SK-N-SH (cell line): ENCODE results near the gene MPO. TPM values are rescaled to one million over a fixed set of nuclear protein-coding genes. Genes with fewer than 3 reads are reported as not detected.

Source experiments
- CTCF ChIA-PET: fragments of 300-600, 350-600 bp; formaldehyde crosslinking; extraction: SDS; loops from one replicate; lab custom pipeline; 2021; lab: Yijun Ruan, JAX
- POLR2A ChIA-PET: fragments of 350-600 bp; sonication (Branson Sonifier 250); formaldehyde crosslinking; extraction: SDS; loops from one replicate; lab custom pipeline; 2020; ENCODE audit warnings: antibody characterized with exemption, inconsistent platforms; lab: Yijun Ruan, JAX
- DNase-seq: peaks from one replicate; pipeline ENCODE4 v3.0.0; 2012
- H2AFZ ChIP-seq: fragments of 200-600 bp; sonication (generic); 2 replicates; pipeline ENCODE4 v1.8.1; 2016; ENCODE audit warnings: antibody characterized with exemption, mild to moderate bottlenecking, low read depth
- H3F3A ChIP-seq: fragments of 200-600 bp; sonication (generic); replicated peaks from 2 replicates; pipeline ENCODE3; 2016; ENCODE audit warnings: antibody characterized with exemption, mild to moderate bottlenecking; ENCODE audit not compliant: insufficient read depth
- H3K27ac ChIP-seq, 2 experiments: fragments of 200-500 bp in 1 of 2; fragments of 200-600 bp in 1 of 2; sonication (Bioruptor generic) in 1 of 2; sonication (generic), shearing (Covaris generic) in 1 of 2; 2 replicates each; pipeline versions ENCODE4 v1.5.1 to v1.6.1; 2014 to 2016; ENCODE audit warnings: low read depth in 2 of 2, inconsistent platforms in 1 of 2, low read length in 1 of 2, mild to moderate bottlenecking in 1 of 2, mixed read lengths in 1 of 2
- H3K27me3 ChIP-seq: fragments of 200-600 bp; sonication (generic), shearing (Covaris generic); 2 replicates; pipeline ENCODE4 v1.6.1; 2016; ENCODE audit warnings: mixed run types; ENCODE audit not compliant: insufficient read depth
- H3K36me3 ChIP-seq, 2 experiments: fragments of 200-500 bp in 1 of 2; fragments of 200-600 bp in 1 of 2; sonication (Bioruptor generic) in 1 of 2; sonication (generic) in 1 of 2; replicated peaks in 1 of 2; 2 replicates each; pipeline versions ENCODE3 to v1.5.1; 2014 to 2016; ENCODE audit warnings: low read length in 1 of 2, mild to moderate bottlenecking in 1 of 2; ENCODE audit not compliant: insufficient read depth in 2 of 2, control insufficient read depth in 1 of 2
- H3K4me1 ChIP-seq, 2 experiments: fragments of 200-500 bp in 1 of 2; fragments of 200-600 bp in 1 of 2; sonication (Bioruptor generic) in 1 of 2; sonication (generic), shearing (Covaris generic) in 1 of 2; 2 replicates each; pipeline versions ENCODE4 v1.5.1 to v1.6.1; 2014 to 2016; ENCODE audit warnings: low read depth in 1 of 2, low read length in 1 of 2, mixed run types in 1 of 2; ENCODE audit not compliant: insufficient read depth in 2 of 2, control insufficient read depth in 1 of 2
- H3K4me2 ChIP-seq: fragments of 200-600 bp; sonication (generic), shearing (Covaris generic); 2 replicates; pipeline ENCODE4 v1.6.1; 2017; ENCODE audit warnings: mixed run types
- H3K4me3 ChIP-seq, 2 experiments: fragments of 200-500 bp in 1 of 2; fragments of 200-600 bp in 1 of 2; sonication (Bioruptor generic) in 1 of 2; sonication (generic), shearing (Covaris generic) in 1 of 2; 2 replicates each; pipeline versions ENCODE4 v1.5.1 to v1.8.1; 2014 to 2016; ENCODE audit warnings: low read depth in 2 of 2, inconsistent platforms in 1 of 2, low read length in 1 of 2, mild to moderate bottlenecking in 1 of 2, mixed read lengths in 1 of 2, moderate library complexity in 1 of 2
- H3K79me2 ChIP-seq: fragments of 200-600 bp; sonication (generic); 2 replicates; pipeline ENCODE4 v1.8.1; 2017; ENCODE audit warnings: mild to moderate bottlenecking; ENCODE audit not compliant: insufficient read depth
- H3K9ac ChIP-seq: fragments of 200-600 bp; sonication (generic); 2 replicates; pipeline ENCODE4 v1.6.1; 2017; ENCODE audit warnings: mixed run types
- H3K9me2 ChIP-seq: fragments of 200-600 bp; sonication (generic); 2 replicates; pipeline ENCODE4 v1.6.1; 2017; ENCODE audit warnings: mixed run types
- H3K9me3 ChIP-seq: fragments of 200-600 bp; sonication (generic); 2 replicates; pipeline ENCODE4 v1.6.1; 2017; ENCODE audit warnings: mixed run types, mild to moderate bottlenecking, moderate library complexity
- H4K20me1 ChIP-seq: fragments of 200-600 bp; sonication (generic); 2 replicates; pipeline ENCODE4 v1.6.1; 2017; ENCODE audit warnings: mild to moderate bottlenecking, mixed run types; ENCODE audit not compliant: insufficient read depth
- CHD2 ChIP-seq: fragments of 150-350 bp; IDR thresholded peaks from 2 replicates; pipeline ENCODE4 v1.6.1; 2018; ENCODE audit warnings: low read length; ENCODE audit not compliant: partially characterized antibody
- EZH2phosphoT487 ChIP-seq: fragments of 200-600 bp; sonication (generic); IDR thresholded peaks from 2 replicates; pipeline ENCODE4 v1.6.1; 2017; ENCODE audit warnings: low read depth, mixed run types, mild to moderate bottlenecking, antibody characterized with exemption, moderate library complexity, borderline replicate concordance
- FOXJ3 ChIP-seq: sonication (generic); formaldehyde crosslinking; IDR thresholded peaks from 2 replicates; pipeline ENCODE4 v1.5.1; 2020; ENCODE audit warnings: mild to moderate bottlenecking, missing genetic modification reagents
- FOXM1 ChIP-seq: IDR thresholded peaks from 2 replicates; pipeline ENCODE4 v1.4.0; 2012; ENCODE audit warnings: low read depth, mild to moderate bottlenecking
- MAX ChIP-seq: IDR thresholded peaks from 2 replicates; pipeline ENCODE4 v1.4.0; 2012; ENCODE audit warnings: low read depth
- MEF2A ChIP-seq: IDR thresholded peaks from 2 replicates; pipeline ENCODE4 v1.4.0; 2012; ENCODE audit warnings: low read depth, borderline replicate concordance
- NFIC ChIP-seq: IDR thresholded peaks from 2 replicates; pipeline ENCODE4 v1.4.0; 2012; ENCODE audit warnings: borderline replicate concordance
- POLR2AphosphoS5 ChIP-seq: IDR thresholded peaks from 2 replicates; pipeline ENCODE4 v1.6.1; 2012; ENCODE audit warnings: low read depth, low read length
- RFX5 ChIP-seq: IDR thresholded peaks from 2 replicates; pipeline ENCODE4 v1.6.1; 2012; ENCODE audit warnings: mild to moderate bottlenecking, improper control_type of control experiment, low read length
- SMC3 ChIP-seq: IDR thresholded peaks from 2 replicates; pipeline ENCODE4 v1.6.1; 2012; ENCODE audit warnings: low read depth, low read length, improper control_type of control experiment
- TAF1 ChIP-seq: IDR thresholded peaks from 2 replicates; pipeline ENCODE4 v1.6.1; 2012; ENCODE audit warnings: low read depth, mild to moderate bottlenecking, low read length, moderate library complexity, borderline replicate concordance
- TCF12 ChIP-seq: IDR thresholded peaks from 2 replicates; pipeline ENCODE4 v1.4.0; 2012
- WGBS: methylation state at CpG from one replicate; pipeline ENCODE4 v1.1.6; 2017; ENCODE audit warnings: low lambda C conversion rate; 5-methylcytosine and 5-hydroxymethylcytosine counted together
- polyA plus RNA-seq, 3 experiments: library from polyadenylated mRNA; depleted of rRNA; stranded (reverse); fragments of >200 nt; gene quantifications; 2 replicates each; pipeline ENCODE4 v1.2.3, GENCODE V29; 2012
- TF ChIP-seq, protein P1 (sequence below): fragments of 150-350 bp; IDR thresholded peaks from 2 replicates; pipeline ENCODE4 v1.6.1; 2016; ENCODE audit warnings: mild to moderate bottlenecking, low read depth, low read length
- TF ChIP-seq, protein P2 (sequence below): fragments of 200-600 bp; sonication (generic); IDR thresholded peaks from 2 replicates; pipeline ENCODE4 v1.6.1; 2017; ENCODE audit warnings: antibody characterized with exemption, mild to moderate bottlenecking, moderate library complexity
- TF ChIP-seq, protein P3 (sequence below): IDR thresholded peaks from 2 replicates; pipeline ENCODE4 v1.6.1; 2012; ENCODE audit warnings: mild to moderate bottlenecking, low read depth, low read length, moderate library complexity

MPO gene
- polyA plus RNA-seq, 1 of the 3 experiments (the other 2 are of a cell fraction): not detected

DNA sequence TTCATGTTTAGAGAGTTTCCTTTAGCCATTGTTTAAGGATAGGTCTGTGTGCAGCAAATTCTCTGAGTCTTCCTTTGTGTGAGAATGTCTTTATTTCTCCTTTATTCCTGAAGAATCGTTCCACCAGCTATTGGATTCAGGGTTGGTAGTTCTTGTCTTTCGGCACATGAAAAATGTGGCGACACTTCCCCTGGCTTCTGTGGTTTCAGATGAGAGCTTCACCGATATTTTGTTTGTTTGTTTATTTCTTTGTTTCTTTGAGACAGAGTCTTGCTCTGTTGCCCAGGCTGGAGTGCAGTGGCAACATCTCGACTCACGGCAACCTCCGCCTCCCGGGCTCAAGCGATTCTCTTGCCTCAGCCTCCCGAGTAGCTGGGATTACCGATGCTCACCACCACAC is 18.6 kb downstream of the MPO start:
- Histone ChIP-seq H3K4me1 (no peaks in the 10 kb centered on the region), H3K9me2 (no peaks in the 10 kb centered on the region; the same call in 1 of the 2 replicates), H3K27ac (no peak overlapping the region), H3K79me2 (no peaks in the 10 kb centered on the region), H3K27me3 (peaks cover 40% of the 10 kb centered on the region), H3K9ac (no peak overlapping the region), H2AFZ (no peak overlapping the region), H3K9me3 (0 out of 2 replicates have a peak, but pooled peaks cover 3% of the 10 kb centered on the region), H3K4me3 (no peak overlapping the region), H4K20me1 (no peaks in the 10 kb centered on the region)
- WGBS: 53% methylated on average over 11 of the region's 11 CpGs
- POLR2A ChIA-PET: no interaction called here
- CTCF ChIA-PET: interaction anchor here (0.8 to 1.4 kb wide), 2 partner anchors 10 to 43 kb away, joined by 3 read pairs; no protein-coding TSS in a partner anchor
- TF ChIP-seq MEF2A: no peak
- no peak for TF ChIP-seq MAX
- no peak for TF ChIP-seq FOXM1
- TF ChIP-seq, protein P1, sequence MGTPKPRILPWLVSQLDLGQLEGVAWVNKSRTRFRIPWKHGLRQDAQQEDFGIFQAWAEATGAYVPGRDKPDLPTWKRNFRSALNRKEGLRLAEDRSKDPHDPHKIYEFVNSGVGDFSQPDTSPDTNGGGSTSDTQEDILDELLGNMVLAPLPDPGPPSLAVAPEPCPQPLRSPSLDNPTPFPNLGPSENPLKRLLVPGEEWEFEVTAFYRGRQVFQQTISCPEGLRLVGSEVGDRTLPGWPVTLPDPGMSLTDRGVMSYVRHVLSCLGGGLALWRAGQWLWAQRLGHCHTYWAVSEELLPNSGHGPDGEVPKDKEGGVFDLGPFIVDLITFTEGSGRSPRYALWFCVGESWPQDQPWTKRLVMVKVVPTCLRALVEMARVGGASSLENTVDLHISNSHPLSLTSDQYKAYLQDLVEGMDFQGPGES: no peak
- TF ChIP-seq EZH2phosphoT487: no peak
- no peak for TF ChIP-seq POLR2AphosphoS5
- no peak for TF ChIP-seq TAF1
- no peak for TF ChIP-seq SMC3
- TF ChIP-seq, protein P2, sequence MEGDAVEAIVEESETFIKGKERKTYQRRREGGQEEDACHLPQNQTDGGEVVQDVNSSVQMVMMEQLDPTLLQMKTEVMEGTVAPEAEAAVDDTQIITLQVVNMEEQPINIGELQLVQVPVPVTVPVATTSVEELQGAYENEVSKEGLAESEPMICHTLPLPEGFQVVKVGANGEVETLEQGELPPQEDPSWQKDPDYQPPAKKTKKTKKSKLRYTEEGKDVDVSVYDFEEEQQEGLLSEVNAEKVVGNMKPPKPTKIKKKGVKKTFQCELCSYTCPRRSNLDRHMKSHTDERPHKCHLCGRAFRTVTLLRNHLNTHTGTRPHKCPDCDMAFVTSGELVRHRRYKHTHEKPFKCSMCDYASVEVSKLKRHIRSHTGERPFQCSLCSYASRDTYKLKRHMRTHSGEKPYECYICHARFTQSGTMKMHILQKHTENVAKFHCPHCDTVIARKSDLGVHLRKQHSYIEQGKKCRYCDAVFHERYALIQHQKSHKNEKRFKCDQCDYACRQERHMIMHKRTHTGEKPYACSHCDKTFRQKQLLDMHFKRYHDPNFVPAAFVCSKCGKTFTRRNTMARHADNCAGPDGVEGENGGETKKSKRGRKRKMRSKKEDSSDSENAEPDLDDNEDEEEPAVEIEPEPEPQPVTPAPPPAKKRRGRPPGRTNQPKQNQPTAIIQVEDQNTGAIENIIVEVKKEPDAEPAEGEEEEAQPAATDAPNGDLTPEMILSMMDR: no peak
- TF ChIP-seq TCF12: no peak
- TF ChIP-seq RFX5: no peak
- TF ChIP-seq FOXJ3 (CRISPR knock-in tag): no peak
- TF ChIP-seq, protein P3, sequence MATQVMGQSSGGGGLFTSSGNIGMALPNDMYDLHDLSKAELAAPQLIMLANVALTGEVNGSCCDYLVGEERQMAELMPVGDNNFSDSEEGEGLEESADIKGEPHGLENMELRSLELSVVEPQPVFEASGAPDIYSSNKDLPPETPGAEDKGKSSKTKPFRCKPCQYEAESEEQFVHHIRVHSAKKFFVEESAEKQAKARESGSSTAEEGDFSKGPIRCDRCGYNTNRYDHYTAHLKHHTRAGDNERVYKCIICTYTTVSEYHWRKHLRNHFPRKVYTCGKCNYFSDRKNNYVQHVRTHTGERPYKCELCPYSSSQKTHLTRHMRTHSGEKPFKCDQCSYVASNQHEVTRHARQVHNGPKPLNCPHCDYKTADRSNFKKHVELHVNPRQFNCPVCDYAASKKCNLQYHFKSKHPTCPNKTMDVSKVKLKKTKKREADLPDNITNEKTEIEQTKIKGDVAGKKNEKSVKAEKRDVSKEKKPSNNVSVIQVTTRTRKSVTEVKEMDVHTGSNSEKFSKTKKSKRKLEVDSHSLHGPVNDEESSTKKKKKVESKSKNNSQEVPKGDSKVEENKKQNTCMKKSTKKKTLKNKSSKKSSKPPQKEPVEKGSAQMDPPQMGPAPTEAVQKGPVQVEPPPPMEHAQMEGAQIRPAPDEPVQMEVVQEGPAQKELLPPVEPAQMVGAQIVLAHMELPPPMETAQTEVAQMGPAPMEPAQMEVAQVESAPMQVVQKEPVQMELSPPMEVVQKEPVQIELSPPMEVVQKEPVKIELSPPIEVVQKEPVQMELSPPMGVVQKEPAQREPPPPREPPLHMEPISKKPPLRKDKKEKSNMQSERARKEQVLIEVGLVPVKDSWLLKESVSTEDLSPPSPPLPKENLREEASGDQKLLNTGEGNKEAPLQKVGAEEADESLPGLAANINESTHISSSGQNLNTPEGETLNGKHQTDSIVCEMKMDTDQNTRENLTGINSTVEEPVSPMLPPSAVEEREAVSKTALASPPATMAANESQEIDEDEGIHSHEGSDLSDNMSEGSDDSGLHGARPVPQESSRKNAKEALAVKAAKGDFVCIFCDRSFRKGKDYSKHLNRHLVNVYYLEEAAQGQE: no peak
- TF ChIP-seq CHD2: no peak
- no peak for TF ChIP-seq NFIC
- TF ChIP-seq, all 33 proteins: peak for 0
- H3K4me2 ChIP-seq: no peak overlapping the region
- H3F3A ChIP-seq: no peaks in the 10 kb centered on the region
- DNase-seq: no peak
- H3K36me3 ChIP-seq: no peaks in the 10 kb centered on the region
